HEK293 (cell line): Measurements from ENCODE around the gene CTAGE4.

Source experiments
- ZFP37 ChIP-seq: fragments of 450-650 bp; formaldehyde crosslinking; IDR thresholded peaks from 2 replicates; pipeline ENCODE4 v1.5.1; 2016; ENCODE audit warnings: missing biosample characterization, missing genetic modification characterization
- ZNF175 ChIP-seq: fragments of 450-650 bp; formaldehyde crosslinking; IDR thresholded peaks from 2 replicates; pipeline ENCODE4 v1.5.1; 2016; ENCODE audit warnings: missing biosample characterization, missing genetic modification characterization
- ZNF600 ChIP-seq: fragments of 450-650 bp; formaldehyde crosslinking; IDR thresholded peaks from 2 replicates; pipeline ENCODE4 v1.5.1; 2016; ENCODE audit warnings: missing biosample characterization, missing genetic modification characterization
- TF ChIP-seq, protein P1 (sequence below): fragments of 450-650 bp; formaldehyde crosslinking; IDR thresholded peaks from 2 replicates; pipeline ENCODE4 v1.5.1; 2016; ENCODE audit warnings: missing biosample characterization, missing genetic modification characterization
- TF ChIP-seq, protein P2 (sequence below): fragments of 450-650 bp; formaldehyde crosslinking; IDR thresholded peaks from 2 replicates; pipeline ENCODE4 v1.5.1; 2016; ENCODE audit warnings: missing biosample characterization, missing genetic modification characterization, low read depth

DNA sequence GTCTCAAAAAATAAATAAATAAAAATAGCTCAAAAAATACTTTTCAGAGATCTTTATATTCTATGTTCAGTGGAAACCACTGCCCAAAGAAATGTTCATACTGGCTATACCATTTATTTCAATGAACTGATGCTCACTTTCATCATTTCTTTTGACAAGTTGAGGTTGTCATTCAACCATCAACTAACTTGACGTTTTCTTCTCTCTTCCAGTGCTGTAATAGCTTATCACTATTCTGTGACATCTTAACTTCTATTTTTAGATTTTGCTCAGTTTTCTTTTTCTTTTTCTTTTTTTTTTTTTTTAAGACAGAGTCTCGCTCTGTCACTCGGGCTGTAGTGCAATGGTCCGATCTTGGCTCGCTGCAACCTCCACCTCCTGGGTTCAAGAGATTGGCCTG, 8.7 kb upstream of the CTAGE4 start:
- TF ChIP-seq, protein P1, sequence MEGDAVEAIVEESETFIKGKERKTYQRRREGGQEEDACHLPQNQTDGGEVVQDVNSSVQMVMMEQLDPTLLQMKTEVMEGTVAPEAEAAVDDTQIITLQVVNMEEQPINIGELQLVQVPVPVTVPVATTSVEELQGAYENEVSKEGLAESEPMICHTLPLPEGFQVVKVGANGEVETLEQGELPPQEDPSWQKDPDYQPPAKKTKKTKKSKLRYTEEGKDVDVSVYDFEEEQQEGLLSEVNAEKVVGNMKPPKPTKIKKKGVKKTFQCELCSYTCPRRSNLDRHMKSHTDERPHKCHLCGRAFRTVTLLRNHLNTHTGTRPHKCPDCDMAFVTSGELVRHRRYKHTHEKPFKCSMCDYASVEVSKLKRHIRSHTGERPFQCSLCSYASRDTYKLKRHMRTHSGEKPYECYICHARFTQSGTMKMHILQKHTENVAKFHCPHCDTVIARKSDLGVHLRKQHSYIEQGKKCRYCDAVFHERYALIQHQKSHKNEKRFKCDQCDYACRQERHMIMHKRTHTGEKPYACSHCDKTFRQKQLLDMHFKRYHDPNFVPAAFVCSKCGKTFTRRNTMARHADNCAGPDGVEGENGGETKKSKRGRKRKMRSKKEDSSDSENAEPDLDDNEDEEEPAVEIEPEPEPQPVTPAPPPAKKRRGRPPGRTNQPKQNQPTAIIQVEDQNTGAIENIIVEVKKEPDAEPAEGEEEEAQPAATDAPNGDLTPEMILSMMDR (tag by site-specific recombination) = no peak
- TF ChIP-seq ZNF175 (tag by site-specific recombination) (no peak), ZFP37 (tag by site-specific recombination) (no peak), ZNF600 (tag by site-specific recombination) (no peak)
- TF ChIP-seq, protein P2, sequence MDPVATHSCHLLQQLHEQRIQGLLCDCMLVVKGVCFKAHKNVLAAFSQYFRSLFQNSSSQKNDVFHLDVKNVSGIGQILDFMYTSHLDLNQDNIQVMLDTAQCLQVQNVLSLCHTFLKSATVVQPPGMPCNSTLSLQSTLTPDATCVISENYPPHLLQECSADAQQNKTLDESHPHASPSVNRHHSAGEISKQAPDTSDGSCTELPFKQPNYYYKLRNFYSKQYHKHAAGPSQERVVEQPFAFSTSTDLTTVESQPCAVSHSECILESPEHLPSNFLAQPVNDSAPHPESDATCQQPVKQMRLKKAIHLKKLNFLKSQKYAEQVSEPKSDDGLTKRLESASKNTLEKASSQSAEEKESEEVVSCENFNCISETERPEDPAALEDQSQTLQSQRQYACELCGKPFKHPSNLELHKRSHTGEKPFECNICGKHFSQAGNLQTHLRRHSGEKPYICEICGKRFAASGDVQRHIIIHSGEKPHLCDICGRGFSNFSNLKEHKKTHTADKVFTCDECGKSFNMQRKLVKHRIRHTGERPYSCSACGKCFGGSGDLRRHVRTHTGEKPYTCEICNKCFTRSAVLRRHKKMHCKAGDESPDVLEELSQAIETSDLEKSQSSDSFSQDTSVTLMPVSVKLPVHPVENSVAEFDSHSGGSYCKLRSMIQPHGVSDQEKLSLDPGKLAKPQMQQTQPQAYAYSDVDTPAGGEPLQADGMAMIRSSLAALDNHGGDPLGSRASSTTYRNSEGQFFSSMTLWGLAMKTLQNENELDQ = no peak
